Neuronal stem cell (in vitro differentiated cells): ENCODE measurements around the gene POLR2J.

Source experiments
- DNase-seq: peaks from one replicate; pipeline ENCODE4 v3.0.0-alpha.2; 2013; ENCODE audit warnings: low spot score
- H2AFZ ChIP-seq: one replicate; pipeline ENCODE4 v1.6.1; 2013; ENCODE audit warnings: mild to moderate bottlenecking, low read length, inconsistent platforms
- H2AK5ac ChIP-seq: 2 replicates; pipeline ENCODE4 v1.6.1; 2013; ENCODE audit warnings: low read depth, mild to moderate bottlenecking, inconsistent platforms, low read length, moderate library complexity, mixed read lengths
- H2BK120ac ChIP-seq: 2 replicates; pipeline ENCODE4 v1.6.1; 2013; ENCODE audit warnings: low read depth, mild to moderate bottlenecking, inconsistent platforms, low read length, moderate library complexity, mixed read lengths
- H2BK12ac ChIP-seq: one replicate; pipeline ENCODE4 v1.6.1; 2013; ENCODE audit warnings: low read length, inconsistent platforms
- H2BK15ac ChIP-seq: 2 replicates; pipeline ENCODE4 v1.6.1; 2013; ENCODE audit warnings: mild to moderate bottlenecking, low read length, inconsistent platforms, mixed read lengths
- H2BK5ac ChIP-seq: one replicate; pipeline ENCODE4 v1.6.1; 2013; ENCODE audit warnings: inconsistent platforms, mild to moderate bottlenecking, low read length, moderate library complexity
- H3K14ac ChIP-seq: one replicate; pipeline ENCODE4 v1.6.1; 2013; ENCODE audit warnings: low read length, inconsistent platforms
- H3K18ac ChIP-seq: 2 replicates; pipeline ENCODE4 v1.6.1; 2013; ENCODE audit warnings: low read length, inconsistent platforms
- H3K23ac ChIP-seq: 2 replicates; pipeline ENCODE4 v1.6.1; 2013; ENCODE audit warnings: low read depth, mild to moderate bottlenecking, mixed read lengths, low read length, inconsistent platforms; ENCODE audit not compliant: poor library complexity
- H3K27ac ChIP-seq: replicated peaks from 3 replicates; pipeline ENCODE4 v1.5.1; 2013; ENCODE audit warnings: low read length, inconsistent platforms
- H3K27me3 ChIP-seq, 3 experiments: 2 replicates each; pipeline ENCODE4 v1.6.1; 2013; ENCODE audit warnings: low read length in 3 of 3, mild to moderate bottlenecking in 2 of 3, inconsistent platforms in 1 of 3, low read depth in 1 of 3, mixed read lengths in 1 of 3, moderate library complexity in 1 of 3; ENCODE audit not compliant: control insufficient read depth in 3 of 3, insufficient read depth in 3 of 3
- H3K36me3 ChIP-seq, 2 donors: replicated peaks in 1 of 2; 2 replicates each; pipeline ENCODE4 v1.6.1; 2013; ENCODE audit warnings: low read length in 2 of 2; ENCODE audit not compliant: control insufficient read depth in 2 of 2, insufficient read depth in 2 of 2
- H3K4ac ChIP-seq: 2 replicates; pipeline ENCODE4 v1.6.1; 2013; ENCODE audit warnings: inconsistent platforms, mild to moderate bottlenecking, low read length, moderate library complexity
- H3K4me1 ChIP-seq, 2 donors: 1 replicate in 1 of 2; 2 replicates in 1 of 2; pipeline ENCODE4 v1.6.1; 2013; ENCODE audit warnings: low read length in 2 of 2, low read depth in 1 of 2; ENCODE audit not compliant: control insufficient read depth in 2 of 2, insufficient read depth in 1 of 2
- H3K4me2 ChIP-seq: one replicate; pipeline ENCODE4 v1.6.1; 2013; ENCODE audit warnings: mild to moderate bottlenecking, low read length, inconsistent platforms; ENCODE audit not compliant: insufficient read depth, poor library complexity, severe bottlenecking
- H3K4me3 ChIP-seq, 2 donors: 2 replicates each; pipeline ENCODE4 v1.5.1; 2013; ENCODE audit warnings: low read length in 2 of 2, mild to moderate bottlenecking in 2 of 2, inconsistent platforms in 1 of 2, moderate library complexity in 1 of 2
- H3K79me1 ChIP-seq: one replicate; pipeline ENCODE4 v1.6.1; 2013; ENCODE audit warnings: low read depth, mild to moderate bottlenecking, inconsistent platforms, low read length, moderate library complexity
- H3K9ac ChIP-seq: one replicate; pipeline ENCODE4 v1.6.1; 2013; ENCODE audit warnings: mild to moderate bottlenecking, low read depth, low read length, inconsistent platforms; ENCODE audit not compliant: poor library complexity
- H3K9me3 ChIP-seq, 2 donors: replicated peaks in 1 of 2; 2 replicates each; pipeline versions ENCODE3 to v1.6.1; 2013; ENCODE audit warnings: low read length in 2 of 2, mild to moderate bottlenecking in 2 of 2, inconsistent platforms in 1 of 2, low read depth in 1 of 2, mixed read lengths in 1 of 2, moderate library complexity in 1 of 2; ENCODE audit not compliant: control insufficient read depth in 2 of 2, insufficient read depth in 1 of 2
- H4K8ac ChIP-seq: one replicate; pipeline ENCODE4 v1.6.1; 2013; ENCODE audit warnings: low read depth, mild to moderate bottlenecking, inconsistent platforms, low read length, moderate library complexity
- H4K91ac ChIP-seq: one replicate; pipeline ENCODE4 v1.6.1; 2013; ENCODE audit warnings: low read length, low read depth, mild to moderate bottlenecking, inconsistent platforms; ENCODE audit not compliant: poor library complexity
- WGBS, 2 donors: extraction: QIAGEN DNeasy Blood & Tissue Kit; methylation state at CpG; one replicate each; pipeline ENCODE4 v1.1.7; 2013; ENCODE audit warnings: missing lambda C conversion rate in 2 of 2, mixed read lengths in 1 of 2; ENCODE audit not compliant: insufficient read length in 2 of 2, insufficient replicate concordance in 1 of 2; ENCODE audit errors: extremely low coverage in 2 of 2; 5-methylcytosine and 5-hydroxymethylcytosine counted together

POLR2J gene

DNA sequence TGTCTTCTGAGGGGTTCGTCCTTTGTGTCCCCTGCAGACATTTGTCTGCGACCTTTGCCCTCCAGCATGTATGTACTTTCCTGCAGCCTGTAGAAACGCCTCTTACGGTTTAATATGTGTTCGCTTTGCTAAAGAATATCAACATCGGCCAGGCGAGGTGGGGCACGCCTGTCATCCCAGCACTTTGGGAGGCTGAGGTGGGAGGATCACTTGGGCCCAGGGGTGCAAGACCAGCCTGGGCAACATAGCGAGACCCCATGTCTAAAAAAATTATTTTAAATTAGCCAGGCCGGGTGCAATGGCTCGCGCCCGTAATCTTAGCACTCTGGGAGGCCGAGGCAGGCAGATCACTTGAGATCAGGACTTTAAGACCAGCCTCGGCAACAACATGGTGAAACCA, 29.6 kb downstream of the POLR2J start:
- peaks cover 14 to 40% of the 10 kb centered on the region in 2 donors for H3K36me3 ChIP-seq
- no peak overlapping the region for H3K9ac ChIP-seq
- H3K9me3 ChIP-seq, result no peaks in the 10 kb centered on the region
- H2BK5ac ChIP-seq, result no peak overlapping the region
- DNase-seq, result no peak
- H3K27ac ChIP-seq, result no peak overlapping the region
- no peak overlapping the region for H2AK5ac ChIP-seq
- H2AFZ ChIP-seq, result no peak overlapping the region
- H3K4me1 ChIP-seq, result peaks cover 5 to 7% of the 10 kb centered on the region in 2 donors
- H2BK15ac ChIP-seq, result no peak overlapping the region
- no CpG with 5 or more reads among the region's 15 CpGs for WGBS, 2 donors
- H4K8ac ChIP-seq, result no peak overlapping the region
- H3K18ac ChIP-seq, result no peak overlapping the region
- no peak overlapping the region for H3K14ac ChIP-seq
- H3K4ac ChIP-seq, result no peak overlapping the region
- H4K91ac ChIP-seq, result no peak overlapping the region
- H3K4me3 ChIP-seq, result no peak overlapping the region
- H3K23ac ChIP-seq, result no peak overlapping the region
- H2BK12ac ChIP-seq, result no peak overlapping the region
- H3K79me1 ChIP-seq, result no peaks in the 10 kb centered on the region
- H2BK120ac ChIP-seq, result no peak overlapping the region
- no peak overlapping the region for H3K4me2 ChIP-seq
- no peaks in the 10 kb centered on the region for H3K27me3 ChIP-seq

DNA sequence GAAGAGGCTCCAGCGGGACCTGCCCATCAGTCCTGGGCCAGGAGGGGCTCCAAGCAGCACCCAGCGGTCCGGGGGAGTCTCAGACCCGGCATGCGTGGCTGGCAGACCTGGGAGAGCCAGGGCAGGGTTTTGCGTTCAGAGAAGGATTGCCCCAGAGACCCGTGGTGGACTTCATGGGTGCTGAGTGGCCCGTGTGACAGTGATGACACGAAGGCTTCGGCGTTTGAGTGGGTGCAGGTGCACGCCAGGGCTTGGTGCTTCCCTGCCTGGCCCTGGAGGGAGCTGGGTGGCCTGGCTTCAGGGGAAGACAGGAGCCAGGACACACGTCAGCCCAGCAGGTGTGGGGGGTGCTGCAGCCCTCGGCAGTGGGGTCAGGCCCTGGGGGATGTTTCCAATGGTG, 31.4 kb downstream of the POLR2J start:
- Histone ChIP-seq H3K79me1 (no peaks in the 10 kb centered on the region), H4K91ac (no peak overlapping the region), H2BK120ac (no peak overlapping the region), H2BK12ac (no peak overlapping the region), H3K36me3 (peaks cover 14 to 45% of the 10 kb centered on the region in 2 donors), H3K18ac (no peak overlapping the region), H3K4me2 (no peak overlapping the region), H4K8ac (no peak overlapping the region), H3K4ac (no peak overlapping the region), H3K4me1 (peaks cover 5 to 7% of the 10 kb centered on the region in 2 donors), H3K9ac (no peak overlapping the region), H3K27me3 (no peaks in the 10 kb centered on the region), H3K9me3 (no peaks in the 10 kb centered on the region), H3K27ac (no peak overlapping the region), H3K14ac (no peak overlapping the region), H2AFZ (no peak overlapping the region), H2BK15ac (no peak overlapping the region), H2AK5ac (no peak overlapping the region), H3K23ac (no peak overlapping the region), H2BK5ac (no peak overlapping the region), H3K4me3 (no peak overlapping the region)
- WGBS, 2 donors, result no CpG with 5 or more reads among the region's 14 CpGs
- no peak for DNase-seq

DNA sequence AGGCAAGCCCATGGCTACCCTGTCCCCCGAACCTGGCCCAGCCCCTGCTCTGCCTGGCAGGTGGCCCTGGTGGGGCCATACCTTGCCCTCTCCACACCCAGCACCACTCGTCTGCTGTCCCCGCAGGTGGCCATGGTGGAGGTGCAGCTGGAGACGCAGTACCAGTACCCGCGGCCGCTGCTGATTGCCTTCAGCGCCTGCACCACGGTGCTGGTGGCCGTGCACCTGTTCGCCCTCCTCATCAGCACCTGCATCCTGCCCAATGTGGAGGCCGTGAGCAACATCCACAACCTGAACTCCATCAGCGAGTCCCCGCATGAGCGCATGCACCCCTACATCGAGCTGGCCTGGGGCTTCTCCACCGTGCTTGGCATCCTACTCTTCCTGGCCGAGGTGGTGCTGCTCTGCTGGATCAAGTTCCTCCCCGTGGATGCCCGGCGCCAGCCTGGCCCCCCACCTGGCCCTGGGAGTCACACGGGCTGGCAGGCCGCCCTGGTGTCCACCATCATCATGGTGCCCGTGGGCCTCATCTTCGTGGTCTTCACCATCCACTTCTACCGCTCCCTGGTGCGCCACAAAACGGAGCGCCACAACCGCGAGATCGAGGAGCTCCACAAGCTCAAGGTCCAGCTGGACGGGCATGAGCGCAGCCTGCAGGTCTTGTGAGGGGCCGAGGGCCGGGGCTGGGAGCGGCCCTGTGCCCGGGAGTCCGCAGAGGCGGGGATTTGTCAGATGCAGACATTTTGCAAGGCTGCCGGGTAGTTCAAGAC, 32.1 kb downstream of the POLR2J start:
- Histone ChIP-seq H3K23ac (peak overlapping the region; percentile 47), H3K18ac (no peak overlapping the region), H2BK5ac (no peak overlapping the region), H3K4me3 (no peak overlapping the region), H3K36me3 (peaks cover 17 to 52% of the 10 kb centered on the region in 2 donors), H3K4me1 (peaks cover 3% of the 10 kb centered on the region in 2 donors), H2AK5ac (no peak overlapping the region), H2BK120ac (no peak overlapping the region), H3K79me1 (no peaks in the 10 kb centered on the region), H3K14ac (peak overlapping the region; percentile 14), H2AFZ (no peak overlapping the region), H3K4me2 (no peak overlapping the region), H3K9me3 (no peaks in the 10 kb centered on the region), H2BK12ac (no peak overlapping the region), H4K8ac (no peak overlapping the region), H2BK15ac (no peak overlapping the region), H3K27ac (no peak overlapping the region), H3K27me3 (no peaks in the 10 kb centered on the region), H4K91ac (no peak overlapping the region), H3K9ac (no peak overlapping the region), H3K4ac (no peak overlapping the region)
- no peak for DNase-seq
- no CpG with 5 or more reads among the region's 41 CpGs for WGBS, 2 donors

DNA sequence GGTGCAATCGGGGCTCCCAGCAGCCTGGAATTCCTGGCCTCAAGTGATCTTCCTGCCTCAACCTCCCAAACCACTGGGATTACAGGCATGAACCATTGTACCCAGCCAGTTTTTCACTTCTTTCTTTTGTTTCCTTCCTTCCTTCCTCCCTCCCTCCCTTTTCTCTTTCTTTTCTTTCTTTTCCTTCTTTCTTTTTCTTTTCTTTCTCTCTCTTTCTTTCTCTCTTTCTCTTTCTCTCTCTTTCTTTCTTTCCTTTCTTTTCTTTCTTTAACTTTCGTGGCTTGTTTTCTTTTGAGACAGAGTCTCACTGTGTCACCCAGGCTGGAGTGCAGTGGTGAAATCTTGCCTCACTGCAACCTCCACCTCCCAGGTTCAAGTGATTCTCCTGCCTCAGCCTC, 33.0 kb downstream of the POLR2J start:
- no peaks in the 10 kb centered on the region for H3K27me3 ChIP-seq

More for the DNA sequence above, 33.0 kb downstream of the POLR2J start:
- Histone ChIP-seq H3K4me1 (no peaks in the 10 kb centered on the region), H3K36me3 (peaks cover 18 to 61% of the 10 kb centered on the region in 2 donors), H2BK5ac (no peak overlapping the region), H2AK5ac (no peak overlapping the region), H3K9me3 (no peaks in the 10 kb centered on the region), H3K4me3 (no peak overlapping the region), H3K27ac (no peak overlapping the region), H3K4ac (no peak overlapping the region), H3K14ac (no peak overlapping the region), H3K4me2 (no peak overlapping the region), H2BK12ac (no peak overlapping the region), H3K79me1 (no peaks in the 10 kb centered on the region), H2BK120ac (no peak overlapping the region), H3K9ac (no peak overlapping the region), H3K18ac (no peak overlapping the region), H2AFZ (no peak overlapping the region), H3K23ac (no peak overlapping the region), H4K8ac (no peak overlapping the region), H2BK15ac (no peak overlapping the region), H4K91ac (no peak overlapping the region)
- WGBS, 2 donors, result no CpG with 5 or more reads among the region's 2 CpGs
- no peak for DNase-seq
